Stromal cell of bone marrow (primary cell): ENCODE data around the gene BPTF.
"Not testable (repeated sequence)": the region's sequence is repeated elsewhere in the genome, so short reads cannot be mapped to it uniquely, and the experiment has no call there.

ENCODE experiments used
- DNase-seq: peaks from one replicate; pipeline ENCODE4 v3.0.0-alpha.2; 2012; ENCODE audit warnings: low read depth

Gene BPTF

GRCh38 chr17:67833134-67833533 lies 7.8 kb downstream of the BPTF start:
- DNase-seq: no peak

GRCh38 chr17:67833946-67834631 lies 8.8 kb downstream of the BPTF start:
- no peak for DNase-seq

- no peak for DNase-seq
Observed at GRCh38 chr17:67834634-67835033, 9.3 kb downstream of the BPTF start.

GRCh38 chr17:67836205-67836987 lies 11.1 kb downstream of the BPTF start:
- no peak for DNase-seq

- no peak for DNase-seq
Observed at GRCh38 chr17:67837965-67838364, 12.7 kb downstream of the BPTF start.

GRCh38 chr17:67838538-67838937 lies 13.2 kb downstream of the BPTF start:
- DNase-seq: no peak

GRCh38 chr17:67841992-67842391 lies 16.7 kb downstream of the BPTF start:
- no peak for DNase-seq

- no peak for DNase-seq
Observed at GRCh38 chr17:67842648-67843047, 17.3 kb downstream of the BPTF start.

- no peak for DNase-seq
Observed at GRCh38 chr17:67845374-67845773, 20.1 kb downstream of the BPTF start.

GRCh38 chr17:67848189-67848588 lies 22.9 kb downstream of the BPTF start:
- DNase-seq: not testable (repeated sequence)

GRCh38 chr17:67848846-67849245 lies 23.5 kb downstream of the BPTF start:
- not testable (repeated sequence) for DNase-seq

- no peak for DNase-seq
Observed at GRCh38 chr17:67850991-67851631, 25.8 kb downstream of the BPTF start.

- DNase-seq: no peak
Observed at GRCh38 chr17:67853703-67854102, 28.4 kb downstream of the BPTF start.

GRCh38 chr17:67854378-67854777 lies 29.1 kb downstream of the BPTF start:
- DNase-seq: no peak

- no peak for DNase-seq
Observed at GRCh38 chr17:67855504-67856324, 30.4 kb downstream of the BPTF start.

- DNase-seq: not testable (repeated sequence)
Observed at GRCh38 chr17:67856402-67856801, 31.1 kb downstream of the BPTF start.

GRCh38 chr17:67862614-67863217 lies 37.4 kb downstream of the BPTF start:
- DNase-seq: no peak

GRCh38 chr17:67863624-67864247 lies 38.4 kb downstream of the BPTF start:
- DNase-seq: no peak

GRCh38 chr17:67865438-67865837 lies 40.1 kb downstream of the BPTF start:
- no peak for DNase-seq

- no peak for DNase-seq
Observed at GRCh38 chr17:67867591-67867990, 42.3 kb downstream of the BPTF start.

- no peak for DNase-seq
Observed at GRCh38 chr17:67868176-67868575, 42.9 kb downstream of the BPTF start.
